ENCODE data around the gene HOXA2.
A peak's percentile ranks its signal among the peaks of the same experiment; 100 is the strongest.

The HOXA2 gene

DNA sequence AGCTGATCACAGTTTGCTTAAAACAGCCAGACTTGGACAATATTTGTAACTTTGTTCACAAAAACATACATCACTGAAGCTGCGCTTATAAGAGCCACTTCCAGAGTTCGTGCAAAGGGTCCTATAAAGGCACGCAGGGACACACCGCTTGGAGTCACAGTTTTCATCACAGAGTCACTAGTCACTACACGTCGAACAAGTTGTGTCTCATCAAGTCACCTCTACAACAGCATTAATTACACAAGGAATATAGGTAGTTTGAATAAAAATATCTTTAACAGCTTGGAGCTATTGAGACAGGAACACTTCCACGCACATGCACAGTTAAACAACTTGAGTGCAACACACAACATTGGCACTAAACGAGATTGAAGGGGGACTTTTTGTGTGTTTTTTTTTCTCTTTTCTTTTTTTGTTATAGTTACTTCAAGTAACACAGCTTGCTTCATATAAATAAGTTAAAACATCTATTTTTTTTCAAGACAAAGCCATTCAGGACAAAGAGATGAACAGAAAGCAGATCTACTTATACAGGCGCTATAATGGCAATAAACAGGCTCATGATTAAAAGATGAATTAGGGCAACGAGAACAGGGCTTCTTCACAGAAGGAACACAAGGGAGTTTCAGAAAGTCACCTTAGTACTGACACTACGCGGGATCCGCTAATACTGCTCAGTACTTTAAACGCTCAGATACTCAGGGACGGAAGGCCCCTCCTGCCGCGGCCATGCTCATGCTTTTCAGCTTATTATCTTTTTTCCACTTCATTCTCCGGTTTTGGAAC lies 38.8 kb upstream of the HOXA2 start:
- no peak for DNase-seq

DNA sequence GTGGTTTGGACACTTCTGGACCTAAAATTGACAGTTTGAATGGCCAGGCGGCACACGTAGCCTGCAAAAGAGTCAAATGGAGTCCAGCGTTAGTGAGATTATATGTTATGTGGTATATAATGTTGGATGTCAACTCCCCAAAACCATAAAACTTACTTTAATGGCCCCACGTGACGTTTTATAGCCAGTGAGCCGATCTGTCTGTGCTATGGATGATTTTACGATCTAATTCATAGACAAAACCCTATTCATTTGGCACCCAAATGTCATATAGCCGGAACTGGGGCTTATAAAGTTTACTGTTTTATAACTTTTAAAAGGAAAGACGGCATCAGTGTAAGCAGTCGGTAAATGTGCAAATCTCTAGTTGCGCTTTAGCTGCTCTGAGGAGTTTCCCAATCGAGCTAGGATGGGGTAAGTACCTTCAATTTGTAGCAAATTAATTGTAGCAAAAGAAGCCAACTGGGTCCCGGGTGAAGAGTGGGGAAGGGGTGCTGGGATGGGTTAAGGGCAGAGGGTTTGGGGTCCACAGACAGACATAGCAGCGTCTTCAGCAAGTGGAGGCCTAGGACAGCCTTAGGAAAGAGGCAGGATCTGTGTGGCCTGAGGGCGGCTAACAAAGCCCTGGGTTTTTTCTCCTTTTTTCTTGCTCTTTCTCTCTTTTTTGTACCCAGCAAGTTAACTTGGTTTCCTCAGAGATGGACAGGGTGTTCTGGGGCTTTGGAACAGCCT lies 37.8 kb upstream of the HOXA2 start:
- DNase-seq: no peak

DNA sequence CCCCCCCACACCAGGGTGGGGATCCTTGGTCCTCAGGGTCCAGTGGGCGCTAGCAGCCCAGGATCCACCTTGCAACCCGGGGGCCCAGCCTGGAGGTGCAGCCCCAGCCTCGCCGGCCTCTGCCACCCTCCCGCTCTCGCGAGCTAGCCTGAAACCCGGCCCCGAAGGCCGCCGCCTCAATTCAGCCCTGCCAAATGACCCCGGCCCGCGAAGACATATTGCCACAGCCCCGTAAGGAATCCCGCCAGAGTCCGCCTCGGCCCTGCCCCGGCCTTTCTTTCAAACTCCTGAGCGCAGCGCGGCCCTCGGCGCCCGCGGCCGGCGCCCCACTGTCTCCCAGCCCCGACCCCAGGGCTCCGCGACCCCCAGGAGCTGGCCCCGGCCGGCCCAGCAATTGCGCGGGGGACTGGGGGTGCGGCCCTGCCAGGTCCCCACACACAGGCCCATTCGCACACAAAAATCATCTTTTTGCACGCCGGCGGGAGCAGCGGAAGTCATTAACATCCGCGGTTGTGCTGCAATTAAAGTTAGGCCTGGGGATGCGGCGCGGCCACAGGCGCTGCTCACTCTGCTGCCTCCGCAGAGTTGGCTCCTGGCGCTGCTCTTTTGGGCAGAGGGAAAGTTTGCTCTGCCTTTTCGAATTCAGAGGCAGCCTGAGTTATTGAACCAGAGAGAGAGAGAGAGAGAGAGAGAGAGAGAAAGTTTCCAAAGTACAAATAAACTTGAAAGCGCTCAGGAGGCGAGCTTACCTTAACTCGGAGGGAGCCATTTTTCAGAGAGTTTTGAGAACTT lies 37.0 kb upstream of the HOXA2 start:
- no peak for DNase-seq

DNA sequence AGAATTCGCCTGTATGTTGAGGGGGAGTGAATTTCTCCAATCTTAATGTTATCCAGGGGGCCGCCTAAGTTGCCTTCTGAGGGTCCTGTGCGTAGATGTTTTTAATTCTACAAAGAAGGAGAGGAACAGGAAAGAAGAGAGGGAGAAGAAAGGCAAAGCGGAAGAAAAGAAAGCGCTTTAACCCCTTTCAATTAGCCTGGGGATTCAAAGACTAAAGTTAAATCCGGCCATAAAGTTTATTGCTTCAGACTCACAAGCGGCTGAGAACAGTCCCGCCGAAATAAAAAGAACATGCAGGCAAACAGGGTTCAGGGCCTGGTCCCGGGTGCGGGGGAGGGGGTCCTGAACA lies 36.5 kb upstream of the HOXA2 start:
- no peak for DNase-seq

DNA sequence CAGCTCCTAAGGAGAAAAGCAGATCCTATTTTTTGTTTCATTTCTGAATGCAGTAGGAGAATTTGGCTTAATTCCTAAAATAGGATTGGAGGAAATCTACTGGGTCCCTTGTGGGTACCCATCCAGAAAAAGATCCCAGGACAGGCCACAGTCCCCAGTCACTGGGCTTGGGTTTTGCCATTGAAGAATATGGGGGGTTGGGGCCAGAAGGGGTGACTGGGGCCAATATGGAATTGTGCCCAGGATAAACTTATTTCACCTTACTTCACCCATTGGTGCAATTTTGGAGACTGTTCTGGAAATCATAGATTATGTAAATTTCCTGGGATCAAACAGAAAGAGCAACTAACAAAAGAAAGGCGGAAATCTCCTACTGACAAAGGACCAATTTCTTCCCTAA lies 36.0 kb upstream of the HOXA2 start:
- no peak for DNase-seq

DNA sequence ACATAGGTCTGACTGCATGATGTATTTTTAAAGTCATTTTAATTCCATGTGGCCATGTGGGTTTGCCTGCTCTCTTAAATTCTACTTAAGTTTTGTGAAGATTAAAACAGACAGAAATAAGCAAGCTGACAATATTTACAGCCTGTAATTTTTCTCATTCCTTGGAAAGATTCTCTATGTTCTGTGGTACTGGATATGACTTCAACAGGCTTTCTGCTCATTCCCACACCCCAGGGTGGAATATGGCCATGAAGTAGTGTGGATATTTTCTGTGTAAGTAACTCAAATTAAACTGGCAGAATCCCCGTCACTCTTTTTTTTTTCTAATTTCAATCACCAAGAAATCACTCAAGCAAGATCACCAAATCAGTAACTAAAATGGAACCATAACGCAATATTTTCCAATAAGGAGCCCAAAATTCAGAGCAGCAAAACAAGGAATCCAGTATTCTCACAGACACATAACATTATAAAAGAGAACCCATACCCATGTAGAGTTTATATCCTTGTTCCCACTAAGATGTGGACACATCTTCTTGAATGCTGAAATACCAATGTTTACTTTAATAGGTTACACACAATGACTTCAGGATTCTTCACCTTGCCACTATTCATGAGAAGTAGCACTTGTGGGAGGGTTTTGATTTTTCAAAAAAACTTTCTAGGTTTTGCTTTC lies 35.3 kb upstream of the HOXA2 start:
- no peak for DNase-seq

DNA sequence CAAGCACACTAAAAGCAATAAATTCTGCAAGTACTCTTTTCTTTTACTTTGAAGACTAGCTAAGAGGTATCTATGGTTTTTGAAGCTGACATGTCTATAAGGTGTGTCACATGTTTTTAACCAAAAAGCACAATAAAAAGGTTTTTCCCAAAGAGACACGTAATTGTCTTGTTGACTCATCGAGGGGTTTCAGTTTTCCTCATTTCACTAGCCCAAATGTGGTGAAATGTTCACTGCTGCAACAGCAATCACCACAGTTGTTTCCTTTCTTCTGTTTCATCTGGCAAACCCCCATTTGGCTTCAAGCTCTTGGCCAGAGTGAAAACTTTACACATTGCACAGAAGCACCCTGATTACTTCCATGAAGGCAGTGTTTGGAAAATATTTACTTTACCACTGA lies 31.9 kb upstream of the HOXA2 start:
- no peak for DNase-seq

DNA sequence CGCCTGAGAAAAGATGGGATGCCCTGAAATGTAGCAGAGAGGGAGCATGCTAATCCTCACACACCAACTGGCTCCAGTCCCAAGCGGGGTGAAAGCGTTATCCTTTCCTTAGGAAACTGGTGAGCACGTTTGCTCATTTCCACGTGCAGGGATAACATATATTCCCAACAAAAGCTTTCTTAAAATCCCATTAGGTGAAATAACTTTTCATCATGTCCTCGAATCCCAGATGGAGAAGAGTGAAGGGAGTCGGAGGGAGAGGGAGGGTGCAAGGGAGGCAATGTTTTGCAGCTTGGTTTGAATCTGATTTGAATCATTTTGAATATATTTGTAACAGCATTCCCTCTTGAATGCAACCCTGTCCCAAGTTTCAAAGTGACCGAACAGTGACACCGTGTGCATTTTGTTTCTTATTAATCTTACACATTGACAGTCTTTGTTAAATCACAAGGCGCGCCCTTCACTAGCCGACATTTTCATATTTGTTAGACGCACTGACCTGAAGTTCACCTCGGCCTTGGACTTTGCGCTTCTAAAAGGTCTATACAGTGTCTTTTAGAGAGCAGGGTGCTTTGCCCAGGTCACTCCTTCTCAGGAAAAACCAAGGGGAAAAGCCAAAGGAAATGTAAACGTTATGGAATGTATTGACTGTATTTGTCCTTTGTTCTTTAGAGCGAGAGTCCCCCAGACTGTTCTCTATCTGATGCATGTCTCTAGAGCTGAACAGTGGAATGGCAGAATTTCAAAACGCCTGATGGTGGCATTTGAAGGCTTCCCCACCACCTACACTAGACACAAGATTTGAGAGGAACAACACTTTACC lies 31.1 kb upstream of the HOXA2 start:
- no peak for DNase-seq

DNA sequence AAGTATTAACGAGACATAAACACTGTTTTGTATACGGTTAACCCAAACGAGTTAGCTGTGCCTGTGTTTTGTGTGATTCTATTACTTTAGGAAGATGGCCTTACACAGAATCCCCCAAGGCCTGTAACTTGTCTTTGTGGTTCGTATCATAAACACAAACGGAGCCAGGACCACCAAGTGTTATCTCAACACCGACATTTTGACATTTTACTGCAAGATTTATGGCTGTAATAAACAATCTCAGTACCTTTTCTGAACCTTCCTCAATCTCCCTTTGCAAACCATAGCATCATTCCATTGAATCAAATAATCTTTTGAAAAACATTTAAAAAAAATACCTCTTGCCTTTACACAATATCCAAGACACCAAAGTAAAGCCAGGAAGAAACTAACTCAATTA lies 30.5 kb upstream of the HOXA2 start:
- no peak for DNase-seq

DNA sequence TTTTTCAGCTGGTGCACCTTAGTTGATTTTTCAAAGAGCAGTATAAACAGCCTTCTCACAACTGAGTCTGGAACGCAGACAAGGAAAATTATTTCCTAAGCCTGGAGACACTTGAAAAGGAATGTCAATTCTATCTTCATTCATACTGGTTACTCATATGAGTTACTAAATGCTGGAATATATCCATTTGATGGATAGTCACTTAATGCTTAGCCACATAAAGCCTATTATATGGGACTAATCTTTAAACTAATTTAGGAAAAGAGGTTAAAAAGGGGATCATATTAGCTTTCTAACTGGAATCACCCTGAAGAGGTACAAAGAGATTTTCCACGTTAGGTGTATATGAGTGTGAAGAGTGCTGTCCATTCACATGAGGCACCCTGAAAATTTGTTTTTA lies 29.7 kb upstream of the HOXA2 start:
- DNase-seq: no peak

DNA sequence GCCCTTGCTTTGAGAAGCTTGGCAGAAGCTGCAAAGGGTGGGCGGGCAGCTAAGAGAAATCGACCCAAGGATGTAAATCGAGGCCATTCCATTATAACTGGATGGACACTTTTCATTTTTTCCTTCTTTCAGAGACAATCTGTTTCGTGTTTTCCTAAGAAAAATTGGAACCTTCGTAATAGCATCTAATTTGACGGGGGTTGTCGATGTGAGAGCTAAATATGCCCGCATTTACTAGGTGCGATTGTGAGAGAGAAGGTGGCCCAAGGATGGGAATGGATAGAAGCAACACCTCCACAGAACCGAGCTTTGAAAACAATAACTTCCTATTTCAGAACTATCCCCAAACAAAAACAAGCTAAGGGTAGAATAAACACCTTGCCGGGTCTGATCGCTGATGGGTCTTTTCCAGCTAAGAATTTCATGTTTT lies 28.9 kb upstream of the HOXA2 start:
- no peak for DNase-seq

DNA sequence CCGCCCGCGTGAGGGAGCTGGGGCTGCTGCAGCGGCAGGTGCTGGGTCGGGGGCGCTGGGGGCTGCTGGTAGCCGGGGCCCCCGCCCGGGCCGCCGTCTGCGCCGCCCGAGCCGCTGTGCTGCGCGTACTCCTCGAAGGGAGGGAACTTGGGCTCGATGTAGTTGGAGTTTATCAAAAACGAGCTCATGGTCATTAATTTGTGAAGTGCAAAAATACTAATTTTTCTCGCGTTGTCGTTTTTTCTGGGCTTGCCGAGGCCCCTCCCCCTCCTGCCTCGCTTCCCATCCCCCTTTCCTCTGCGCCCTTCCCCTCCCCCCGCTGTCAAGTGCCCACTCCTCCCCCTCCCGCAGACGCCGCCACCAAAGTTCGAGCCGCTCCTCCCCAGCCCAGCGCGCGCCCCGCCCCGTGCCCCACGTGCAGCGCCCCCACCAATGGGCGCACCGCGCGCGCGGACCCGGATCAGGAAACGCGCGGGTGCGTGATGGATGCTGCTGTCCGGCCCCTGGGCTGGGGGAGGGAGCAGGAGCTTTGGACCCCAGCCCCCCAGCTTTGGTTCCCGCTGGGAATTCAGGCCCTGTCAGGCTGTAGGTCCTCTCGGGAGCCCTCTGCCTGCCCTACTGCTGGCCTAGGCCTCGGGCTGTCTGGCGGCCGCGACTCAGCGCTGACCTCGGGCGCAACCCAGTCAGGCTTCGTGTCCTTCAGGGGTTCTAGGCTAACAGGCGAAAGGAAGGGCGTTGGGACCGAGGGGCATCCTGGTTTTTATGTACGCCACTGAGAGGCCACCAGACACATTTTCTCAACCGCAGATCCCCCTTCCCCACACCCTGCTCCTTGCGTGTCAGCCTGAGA lies 28.3 kb upstream of the HOXA2 start, which contains the start of gene HOXA4:
Gene HOXA4 (minus strand): TSS at position 218 of the 850 bp plus-strand sequence. CDS start 24 bp downstream, at position 194.
- DNase-seq: peak; percentile 77 to 87

DNA sequence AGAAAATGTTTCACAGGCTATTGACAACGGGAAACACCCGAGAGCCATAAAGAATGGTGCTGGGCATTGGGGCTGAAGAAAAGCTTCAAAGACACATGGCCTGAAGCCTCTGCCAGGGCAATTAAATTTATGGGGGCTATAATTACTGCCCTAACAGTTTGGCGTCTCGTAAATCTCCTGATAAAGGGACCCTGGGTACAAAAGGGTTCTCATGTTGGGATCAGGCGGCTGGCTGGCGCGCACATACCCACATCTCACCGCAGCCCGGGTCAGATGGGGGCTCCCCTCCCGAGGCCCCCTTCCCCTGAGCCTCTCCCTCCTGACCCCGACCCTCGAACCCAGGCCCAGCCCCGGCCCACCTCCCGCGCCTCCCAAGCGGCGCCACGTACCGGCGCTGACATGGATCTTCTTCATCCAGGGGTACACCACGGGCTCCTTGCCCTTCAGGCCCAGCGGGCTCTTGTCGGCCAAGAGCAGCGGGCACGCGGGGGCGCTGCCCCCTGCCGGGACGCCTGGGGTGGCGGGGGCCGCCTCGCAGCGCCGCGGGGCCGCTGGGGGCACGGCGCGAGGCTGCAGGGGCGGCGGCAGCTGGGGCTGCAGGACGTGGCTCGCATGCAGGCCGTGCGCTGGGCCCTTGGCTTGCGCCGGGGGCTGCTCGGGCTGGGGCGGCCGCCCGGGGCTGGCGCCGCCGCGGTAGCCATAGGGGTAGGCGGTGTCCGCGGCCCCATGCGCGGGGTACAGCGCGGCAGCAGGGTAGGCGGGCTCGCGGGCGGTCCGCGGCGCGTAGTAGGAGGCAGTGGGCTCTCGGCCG lies 27.5 kb upstream of the HOXA2 start:
- no peak for DNase-seq

DNA sequence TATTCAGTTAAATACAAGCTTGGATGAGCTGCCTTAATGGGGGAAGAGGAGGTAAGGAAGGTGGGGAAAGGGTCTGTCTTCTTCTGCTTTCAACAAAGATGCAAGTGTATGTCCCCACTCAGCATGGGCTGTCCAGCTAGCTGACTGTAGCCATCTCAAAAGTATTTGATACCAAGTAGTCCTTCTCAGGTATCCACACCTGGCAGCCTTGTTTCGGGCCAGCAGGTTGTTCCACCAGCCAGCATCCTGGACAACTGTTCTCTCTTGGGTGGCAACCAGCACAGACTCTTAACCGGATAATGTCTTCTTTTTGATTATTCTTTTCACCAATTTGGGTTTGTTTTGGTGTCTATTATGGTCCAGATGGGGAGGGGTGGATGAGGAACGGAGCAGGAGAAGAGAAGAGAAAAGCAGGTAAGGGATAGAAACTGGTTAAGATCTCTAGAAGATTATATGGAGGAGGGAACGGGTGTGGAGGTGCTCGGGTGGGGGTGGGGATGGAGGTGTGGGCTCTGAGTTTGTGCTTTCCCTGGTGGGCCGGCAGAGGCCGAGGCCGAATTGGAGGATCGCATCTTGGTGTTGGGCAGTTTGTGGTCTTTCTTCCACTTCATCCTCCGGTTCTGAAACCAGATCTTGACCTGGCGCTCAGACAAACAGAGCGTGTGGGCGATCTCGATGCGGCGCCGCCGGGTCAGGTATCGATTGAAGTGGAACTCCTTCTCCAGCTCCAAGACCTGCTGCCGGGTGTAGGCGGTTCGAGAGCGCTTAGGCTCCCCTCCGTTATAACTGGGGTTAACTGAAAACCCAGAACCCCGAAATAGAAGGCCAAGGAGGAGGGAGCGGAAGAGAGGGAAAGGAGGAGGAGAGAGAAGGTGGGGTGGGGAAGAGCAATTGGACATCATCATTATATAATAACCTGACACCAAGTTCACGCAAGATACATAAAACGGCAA lies 26.6 kb upstream of the HOXA2 start:
- DNase-seq: no peak

DNA sequence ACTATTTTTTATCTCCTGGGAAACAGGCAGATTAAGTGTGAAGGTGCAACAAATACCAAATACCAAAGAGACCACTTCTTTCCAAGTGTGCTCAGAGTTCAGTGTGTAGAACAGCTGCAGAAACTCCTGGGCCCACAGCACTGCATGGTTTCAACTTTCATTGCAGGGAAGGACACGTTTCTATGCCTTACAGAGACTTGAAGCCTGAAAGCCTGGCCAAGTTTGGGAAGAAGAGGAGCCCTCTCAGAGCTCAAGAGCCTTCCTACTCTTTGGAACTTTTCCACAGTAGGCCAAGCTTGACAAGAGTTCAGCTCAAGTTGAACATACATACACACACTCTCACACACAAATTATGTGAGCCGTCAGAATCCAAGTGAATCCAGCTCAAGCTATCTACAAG lies 25.6 kb upstream of the HOXA2 start:
- DNase-seq: no peak

DNA sequence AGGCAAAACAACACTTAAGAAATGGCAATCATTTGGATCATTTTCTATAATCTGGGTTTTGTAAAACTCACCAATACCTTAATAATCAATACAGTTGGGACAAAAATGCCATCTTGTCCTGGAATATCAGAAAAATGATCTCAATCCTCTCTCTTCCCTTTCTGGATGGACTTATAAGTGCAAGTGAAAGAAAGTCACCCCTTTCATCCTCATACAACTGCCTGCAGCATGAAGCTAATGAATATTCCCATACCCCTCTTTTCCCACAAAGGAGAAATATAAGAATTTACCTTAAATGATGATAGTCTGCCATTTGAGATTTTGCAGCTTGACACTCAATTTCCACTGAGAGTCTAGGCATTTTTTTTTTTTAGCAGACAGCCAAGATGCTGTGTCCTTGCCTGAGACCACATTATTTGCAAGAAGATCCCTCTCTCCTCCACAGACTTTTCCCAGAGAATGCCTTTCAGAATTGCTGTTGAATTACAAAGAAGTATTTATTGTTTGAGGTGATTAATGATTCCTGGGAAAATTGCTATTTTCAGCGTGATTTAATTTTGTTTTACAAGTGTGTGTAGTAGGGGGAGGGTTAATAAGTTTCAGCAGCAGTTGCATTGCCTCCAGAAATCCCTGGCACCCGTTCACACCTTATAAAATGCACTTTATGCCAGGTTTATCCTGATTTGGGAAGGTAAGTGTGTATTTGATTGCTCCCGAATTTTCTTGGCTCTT lies 24.3 kb upstream of the HOXA2 start:
- DNase-seq: no peak

DNA sequence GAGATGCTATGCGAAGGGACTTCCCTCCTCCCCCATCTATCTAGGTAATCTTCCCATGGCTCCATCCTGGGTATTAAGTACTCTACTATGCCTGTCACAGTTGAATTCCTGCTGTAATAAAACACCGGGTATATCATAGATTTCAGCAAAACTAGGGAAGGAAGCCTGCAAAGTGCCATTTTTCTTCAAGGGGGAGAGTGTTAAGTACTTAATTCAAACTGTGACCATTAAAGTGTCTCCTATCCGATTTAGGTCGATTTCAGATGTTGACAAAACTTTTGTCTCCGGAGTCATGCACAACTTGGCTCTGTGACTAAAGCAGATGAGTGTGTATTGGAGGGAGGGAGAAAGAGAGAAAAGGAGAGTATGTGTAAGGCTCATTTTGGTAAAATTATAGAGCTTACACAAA lies 23.5 kb upstream of the HOXA2 start:
- DNase-seq: no peak
